Panc1 (cell line): Measurements from ENCODE around the gene KCNF1. TPM values are rescaled to one million over a fixed set of nuclear protein-coding genes. Genes with fewer than 3 reads are reported as not detected.

Experiments used
- ATAC-seq: fragments of 200-7000 bp; cut with Tn5 transposase; 2 replicates; pipeline ENCODE4 v1.9.1; 2020; ENCODE audit warnings: mild to moderate bottlenecking, moderate library complexity
- BruUV-seq: library from RNA; stranded (reverse); fragments of 400-500 nt; replicated peaks from 2 replicates; lab custom pipeline; 2021; lab: Mats Ljungman, UMichigan
- CTCF ChIA-PET: fragments of 300-600 bp; sonication (Branson Sonifier 250); formaldehyde crosslinking; loops from one replicate; lab custom pipeline; 2022; ENCODE audit warnings: antibody characterized with exemption; lab: Charles Lee
- POLR2A ChIA-PET: fragments of 300-600 bp; sonication (Branson Sonifier 250); formaldehyde crosslinking; loops from one replicate; lab custom pipeline; 2022; ENCODE audit warnings: antibody characterized with exemption; lab: Charles Lee
- DNase-seq: peaks from one replicate; pipeline ENCODE4 v3.0.0-alpha.2; 2010; ENCODE audit warnings: low read depth, low spot score
- H3K27ac ChIP-seq: 2 replicates; pipeline ENCODE4 v1.5.1; 2011; ENCODE audit warnings: mild to moderate bottlenecking, low read length, inconsistent platforms
- H3K27me3 ChIP-seq: fragments of 200-500 bp; sonication (Bioruptor generic); 2 replicates; pipeline ENCODE4 v1.6.0; 2014; ENCODE audit warnings: low read length, inconsistent platforms; ENCODE audit not compliant: control insufficient read depth, insufficient read depth
- H3K36me3 ChIP-seq: fragments of 200-500 bp; sonication (Bioruptor generic); 2 replicates; pipeline ENCODE4 v1.5.1; 2014; ENCODE audit warnings: inconsistent platforms, mild to moderate bottlenecking, low read length, moderate library complexity; ENCODE audit not compliant: control insufficient read depth, insufficient read depth
- H3K4me1 ChIP-seq: 2 replicates; pipeline ENCODE4 v1.5.1; 2011; ENCODE audit warnings: inconsistent platforms, mild to moderate bottlenecking, low read length, moderate library complexity; ENCODE audit not compliant: control insufficient read depth, insufficient read depth
- H3K4me3 ChIP-seq, 2 experiments: 2 replicates each; pipeline ENCODE4 v1.5.1; 2011 to 2012; ENCODE audit warnings: low read depth in 2 of 2, low read length in 2 of 2, mild to moderate bottlenecking in 2 of 2, inconsistent platforms in 1 of 2, moderate library complexity in 1 of 2
- H3K9me3 ChIP-seq: fragments of 200-500 bp; sonication (Bioruptor generic); 2 replicates; pipeline ENCODE4 v1.5.1; 2014; ENCODE audit warnings: low read depth, mild to moderate bottlenecking, inconsistent platforms, low read length, moderate library complexity; ENCODE audit not compliant: control insufficient read depth, insufficient read depth
- CTCF ChIP-seq: fragments of 450-650 bp; IDR thresholded peaks from 2 replicates; pipeline ENCODE4 v1.5.1; 2017; ENCODE audit warnings: mild to moderate bottlenecking
- POLR2AphosphoS5 ChIP-seq: IDR thresholded peaks from 2 replicates; pipeline ENCODE4 v1.6.1; 2012; ENCODE audit warnings: mild to moderate bottlenecking, low read depth, low read length, moderate library complexity
- REST ChIP-seq, 2 experiments: IDR thresholded peaks; 2 replicates each; pipeline ENCODE4 v1.6.1; 2011 to 2012; ENCODE audit warnings: low read depth in 2 of 2, control low read depth in 1 of 2, low read length in 1 of 2, mild to moderate bottlenecking in 1 of 2, moderate library complexity in 1 of 2; ENCODE audit not compliant: insufficient read depth in 1 of 2
- SIN3A ChIP-seq: IDR thresholded peaks from 2 replicates; pipeline ENCODE4 v1.6.1; 2012; ENCODE audit warnings: low read depth, mild to moderate bottlenecking, low read length, moderate library complexity, borderline replicate concordance; ENCODE audit not compliant: insufficient read depth
- TCF7L2 ChIP-seq: IDR thresholded peaks from 2 replicates; pipeline ENCODE4 v1.6.1; 2011; ENCODE audit warnings: mild to moderate bottlenecking, low read depth, low read length, inconsistent platforms
- in situ Hi-C: cut with HindIII; loops from 2 replicates; pipeline ENCODE4 v1.10.0; 2016; ENCODE audit warnings: low sequenced_read_pairs, low pct_unique_long_range_greater_than_20kb
- intact Hi-C: fragments of 100-400 bp; cut with micrococcal nuclease; formaldehyde crosslinking; loops from one replicate; pipeline ENCODE4 v1.10.0; 2022; ENCODE audit not compliant: unreplicated experiment
- total RNA-seq: library from RNA; stranded (reverse); gene quantifications from one replicate; pipeline ENCODE4 v1.2.1, GENCODE V29; 2021; ENCODE audit not compliant: unreplicated experiment

Gene KCNF1
- total RNA-seq, 1 experiment from 2014 or later, result 0.39 TPM

- Histone ChIP-seq H3K4me3 (no peak overlapping the region), H3K36me3 (no peaks in the 10 kb centered on the region), H3K27me3 (peaks cover 16% of the 10 kb centered on the region), H3K27ac (no peak overlapping the region), H3K4me1 (no peaks in the 10 kb centered on the region), H3K9me3 (no peaks in the 10 kb centered on the region)
- no peak for ATAC-seq
- in situ Hi-C loops, result no loop called here
- CTCF ChIA-PET, result no interaction called here
- intact Hi-C loops, result no loop called here
- TF ChIP-seq TCF7L2, result no peak
- TF ChIP-seq REST (IDR thresholded peaks at IDR 0.05; ENCODE audit: insufficient read depth in 1 of 2, low read depth in 2 of 2, low read length in 1 of 2), result no peak
- no peak for TF ChIP-seq POLR2AphosphoS5
- no peak for TF ChIP-seq CTCF
- no peak for TF ChIP-seq SIN3A
- BruUV-seq, result no TSS peak
- POLR2A ChIA-PET, result interaction anchor here (0.5 kb wide), 1 partner anchor 18 kb away, joined by 7 read pairs; no protein-coding TSS in a partner anchor
- no peak for DNase-seq
Measured at GRCh38 chr2:10891390-10891789, 20.3 kb upstream of the KCNF1 start.

- POLR2A ChIA-PET, result interaction anchor here (0.5 kb wide), 1 partner anchor 18 kb away, joined by 7 read pairs; no protein-coding TSS in a partner anchor
- CTCF ChIA-PET, result no interaction called here
- BruUV-seq, result no TSS peak
Measured at GRCh38 chr2:10891848-10892247, 19.9 kb upstream of the KCNF1 start.

More at GRCh38 chr2:10891848-10892247, 19.9 kb upstream of the KCNF1 start:
- no peak for TF ChIP-seq CTCF
- no peak for TF ChIP-seq SIN3A
- TF ChIP-seq TCF7L2, result no peak
- no peak for TF ChIP-seq POLR2AphosphoS5
- TF ChIP-seq REST (IDR thresholded peaks at IDR 0.05; ENCODE audit: insufficient read depth in 1 of 2, low read depth in 2 of 2, low read length in 1 of 2), result no peak
- Histone ChIP-seq H3K4me1 (no peaks in the 10 kb centered on the region), H3K9me3 (no peaks in the 10 kb centered on the region), H3K27ac (no peak overlapping the region), H3K4me3 (no peak overlapping the region), H3K27me3 (peaks cover 16% of the 10 kb centered on the region), H3K36me3 (no peaks in the 10 kb centered on the region)
- DNase-seq, result no peak
- in situ Hi-C loops (no loop called here), intact Hi-C loops (no loop called here)
- ATAC-seq, result no peak
